BJ (cell line): ENCODE results near the gene DDX46. TPM values are rescaled to one million over a fixed set of nuclear protein-coding genes. Genes with fewer than 3 reads are reported as not detected.

ENCODE experiments used
- CTCF ChIA-PET: fragments of 350-600 bp; formaldehyde crosslinking; extraction: SDS; loops from one replicate; lab custom pipeline; 2021; ENCODE audit warnings: antibody characterized with exemption, inconsistent platforms; lab: Yijun Ruan, JAX
- POLR2A ChIA-PET: fragments of 300-600 bp; sonication (Branson Sonifier 250); formaldehyde crosslinking; extraction: SDS; loops from one replicate; lab custom pipeline; 2021; ENCODE audit warnings: antibody characterized with exemption; lab: Charles Lee
- DNase-seq: peaks from one replicate; pipeline ENCODE4 v3.0.0-alpha.2; 2011; ENCODE audit warnings: low read depth
- H3K27me3 ChIP-seq: 2 replicates; pipeline ENCODE4 v1.6.0; 2011; ENCODE audit warnings: low read length; ENCODE audit not compliant: control insufficient read depth, insufficient read depth
- H3K36me3 ChIP-seq: 2 replicates; pipeline ENCODE4 v1.5.1; 2011; ENCODE audit warnings: low read length; ENCODE audit not compliant: control insufficient read depth, insufficient read depth
- H3K4me3 ChIP-seq: 2 replicates; pipeline ENCODE4 v1.5.1; 2011; ENCODE audit warnings: low read depth, mild to moderate bottlenecking, control low read depth, low read length
- polyA plus RNA-seq: library from polyadenylated mRNA; depleted of rRNA; stranded (reverse); fragments of >200 nt; gene quantifications from 2 replicates; pipeline ENCODE4 v1.2.3, GENCODE V29; 2011
- TF ChIP-seq, protein P1 (sequence below): IDR thresholded peaks from 2 replicates; pipeline ENCODE4 v1.5.1; 2011; ENCODE audit warnings: low read depth, mild to moderate bottlenecking, control low read depth, inconsistent platforms, low read length, moderate library complexity; ENCODE audit not compliant: insufficient read depth

Gene DDX46
- polyA plus RNA-seq, 1 experiment: 19.4 TPM

DNA sequence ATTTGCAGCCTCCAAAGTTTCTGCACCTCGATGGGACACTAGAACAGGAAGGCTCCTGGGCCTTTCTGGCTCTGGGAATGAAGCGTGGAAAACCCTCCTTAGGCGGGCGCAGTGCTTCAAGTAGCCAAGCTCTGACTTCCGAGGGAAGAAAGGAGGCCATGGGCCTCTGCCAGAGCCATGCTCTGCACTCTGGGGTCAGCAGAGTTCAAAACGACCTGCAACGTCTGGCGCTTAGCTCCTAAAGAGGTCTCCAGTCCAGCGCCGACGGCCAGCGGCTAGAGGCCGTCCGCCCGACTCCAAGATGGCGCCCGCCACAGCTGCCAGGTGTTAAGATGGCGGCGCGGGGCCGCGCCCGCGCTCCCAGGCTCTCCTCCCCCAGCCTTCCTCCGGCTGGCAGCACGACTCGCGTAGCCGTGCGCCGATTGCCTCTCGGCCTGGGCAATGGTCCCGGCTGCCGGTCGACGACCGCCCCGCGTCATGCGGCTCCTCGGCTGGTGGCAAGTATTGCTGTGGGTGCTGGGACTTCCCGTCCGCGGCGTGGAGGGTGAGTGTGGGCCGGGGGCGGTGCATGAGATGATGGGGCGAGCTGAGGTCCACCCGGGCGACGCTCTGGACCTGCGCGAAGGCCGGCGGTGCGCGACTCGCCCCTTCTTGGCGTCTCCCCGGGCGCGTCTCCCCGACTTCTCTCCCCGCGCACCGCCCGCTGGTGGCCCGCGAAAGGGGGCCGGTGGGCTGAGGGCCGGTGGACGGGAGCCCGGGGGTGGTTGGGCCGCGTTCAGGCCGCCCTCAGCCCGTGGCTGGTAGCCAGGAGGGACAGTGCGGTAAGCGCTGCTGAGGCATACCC is 115.6 kb downstream of the DDX46 start, which contains the start of gene TXNDC15:
Gene TXNDC15, plus strand, starts transcription at position 385 of the 844 bp plus-strand sequence. Its CDS starts 57 bp downstream, at position 442.
- H3K36me3 ChIP-seq: no peaks in the 10 kb centered on the region
- ChIA-PET CTCF (interaction anchor here (0.8 to 2.5 kb wide), 5 partner anchors 10 to 453 kb away, joined by 3 to 12 read pairs (median 4); partner anchors contain the start of gene PCBD2), POLR2A (no interaction called here)
- H3K27me3 ChIP-seq: no peaks in the 10 kb centered on the region
- TF ChIP-seq, protein P1, sequence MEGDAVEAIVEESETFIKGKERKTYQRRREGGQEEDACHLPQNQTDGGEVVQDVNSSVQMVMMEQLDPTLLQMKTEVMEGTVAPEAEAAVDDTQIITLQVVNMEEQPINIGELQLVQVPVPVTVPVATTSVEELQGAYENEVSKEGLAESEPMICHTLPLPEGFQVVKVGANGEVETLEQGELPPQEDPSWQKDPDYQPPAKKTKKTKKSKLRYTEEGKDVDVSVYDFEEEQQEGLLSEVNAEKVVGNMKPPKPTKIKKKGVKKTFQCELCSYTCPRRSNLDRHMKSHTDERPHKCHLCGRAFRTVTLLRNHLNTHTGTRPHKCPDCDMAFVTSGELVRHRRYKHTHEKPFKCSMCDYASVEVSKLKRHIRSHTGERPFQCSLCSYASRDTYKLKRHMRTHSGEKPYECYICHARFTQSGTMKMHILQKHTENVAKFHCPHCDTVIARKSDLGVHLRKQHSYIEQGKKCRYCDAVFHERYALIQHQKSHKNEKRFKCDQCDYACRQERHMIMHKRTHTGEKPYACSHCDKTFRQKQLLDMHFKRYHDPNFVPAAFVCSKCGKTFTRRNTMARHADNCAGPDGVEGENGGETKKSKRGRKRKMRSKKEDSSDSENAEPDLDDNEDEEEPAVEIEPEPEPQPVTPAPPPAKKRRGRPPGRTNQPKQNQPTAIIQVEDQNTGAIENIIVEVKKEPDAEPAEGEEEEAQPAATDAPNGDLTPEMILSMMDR: no peak
- DNase-seq: peak; percentile 33
- H3K4me3 ChIP-seq: peak within 1 kb of the TSS; percentile 98

DNA sequence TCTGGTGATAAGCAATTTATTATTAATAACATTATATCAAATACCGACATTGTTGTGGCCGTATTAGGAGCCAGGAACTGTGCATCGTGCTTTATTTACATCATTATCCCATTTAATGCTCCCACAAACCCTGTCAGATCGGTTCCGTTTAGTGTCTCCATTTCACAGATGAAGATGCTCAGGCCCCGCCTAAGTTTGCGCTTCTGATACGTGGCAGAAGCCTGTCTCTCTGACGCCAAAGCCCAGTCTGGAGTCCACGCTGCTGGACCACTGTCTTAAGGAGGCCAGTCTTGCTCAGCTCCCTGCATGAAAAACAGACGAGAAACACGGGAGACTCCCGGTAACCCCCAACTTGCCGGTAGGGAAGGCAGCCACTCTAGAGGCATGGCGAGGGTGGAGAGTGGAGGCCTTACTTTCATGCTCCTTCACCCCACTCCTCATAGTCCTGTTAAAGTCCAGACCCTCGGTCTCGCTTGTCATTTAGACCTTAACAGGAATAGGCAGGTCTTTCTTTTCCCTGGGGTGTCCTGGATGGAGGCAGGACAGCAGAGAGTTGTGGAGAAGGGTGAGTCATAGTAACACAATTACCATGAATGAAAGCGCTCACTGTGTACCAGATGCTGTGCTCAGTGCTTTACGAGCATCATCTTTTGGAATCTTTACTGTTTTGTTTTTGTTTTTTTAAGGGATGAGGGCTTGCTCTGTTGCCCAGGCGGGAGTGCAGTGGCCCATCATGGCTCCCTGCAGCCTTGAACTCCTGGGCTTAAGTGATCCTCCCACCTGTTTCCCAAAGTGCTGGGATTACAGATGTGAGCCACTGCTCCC is 116.5 kb downstream of the DDX46 start:
- ChIA-PET CTCF (interaction anchor here (2.3 to 2.5 kb wide), 2 partner anchors 10 to 29 kb away, joined by 7 to 12 read pairs; partner anchors contain the start of gene PCBD2), POLR2A (no interaction called here)
- Histone ChIP-seq H3K36me3 (no peaks in the 10 kb centered on the region), H3K27me3 (no peaks in the 10 kb centered on the region), H3K4me3 (peak overlapping the region; percentile 98)
- peak; percentile 48 for DNase-seq
- TF ChIP-seq, protein P1: no peak

DNA sequence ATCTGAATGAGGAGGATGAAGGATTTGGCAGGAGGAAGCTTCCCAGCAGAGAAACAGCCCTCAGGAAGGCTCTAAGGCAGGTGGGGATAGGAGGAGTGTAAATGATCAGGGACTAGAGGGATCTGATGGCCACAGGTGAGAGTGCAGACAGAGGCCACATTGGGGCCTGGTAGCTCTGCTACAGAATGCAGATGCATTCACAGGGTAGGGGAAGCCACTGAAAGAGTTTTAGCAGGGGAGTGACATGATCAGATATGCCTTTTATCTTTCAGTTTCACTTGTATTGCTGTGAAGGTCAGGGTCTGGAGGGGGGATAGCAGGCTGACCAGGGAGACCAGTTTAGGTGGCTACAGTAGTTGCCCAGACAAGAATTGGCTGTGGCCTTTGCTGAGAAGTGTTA is 118.6 kb downstream of the DDX46 start:
- DNase-seq: no peak
- no peaks in the 10 kb centered on the region for H3K36me3 ChIP-seq
- ChIA-PET CTCF (interaction anchor here (1.9 kb wide), 1 partner anchor 27 kb away, joined by 7 read pairs; the partner anchor contains the start of gene PCBD2), POLR2A (no interaction called here)
- H3K4me3 ChIP-seq: no peak overlapping the region
- no peaks in the 10 kb centered on the region for H3K27me3 ChIP-seq
- TF ChIP-seq, protein P1: no peak

DNA sequence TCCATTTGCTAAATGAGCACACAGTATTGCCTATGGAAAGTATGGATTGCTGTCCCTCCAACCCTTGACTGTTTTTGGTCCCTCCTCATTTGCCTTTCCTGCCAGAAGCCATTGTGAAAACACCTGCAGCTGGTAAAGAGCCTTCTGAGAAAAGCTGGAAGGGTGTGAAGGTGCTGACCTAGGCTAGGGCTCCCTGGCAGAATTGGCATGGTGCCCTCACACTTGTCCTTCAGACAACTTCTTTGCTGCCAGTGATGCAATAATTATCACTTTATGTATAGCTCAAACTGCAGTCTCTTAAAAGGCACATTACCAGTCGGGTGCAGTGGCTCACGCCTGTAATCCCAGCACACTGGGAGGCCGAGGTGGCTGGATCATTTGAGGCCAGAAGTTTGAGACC is 119.8 kb downstream of the DDX46 start:
- DNase-seq: no peak

More for the DNA sequence above, 119.8 kb downstream of the DDX46 start:
- TF ChIP-seq, protein P1: no peak
- H3K4me3 ChIP-seq: no peak overlapping the region
- POLR2A ChIA-PET: no interaction called here
- CTCF ChIA-PET: no interaction called here
- H3K36me3 ChIP-seq: no peaks in the 10 kb centered on the region
- H3K27me3 ChIP-seq: no peaks in the 10 kb centered on the region
